Measurements from ENCODE around the gene ANKMY1.
"Not testable (repeated sequence)": the region's sequence is repeated elsewhere in the genome, so short reads cannot be mapped to it uniquely, and the experiment has no call there.

The ANKMY1 gene

DNA sequence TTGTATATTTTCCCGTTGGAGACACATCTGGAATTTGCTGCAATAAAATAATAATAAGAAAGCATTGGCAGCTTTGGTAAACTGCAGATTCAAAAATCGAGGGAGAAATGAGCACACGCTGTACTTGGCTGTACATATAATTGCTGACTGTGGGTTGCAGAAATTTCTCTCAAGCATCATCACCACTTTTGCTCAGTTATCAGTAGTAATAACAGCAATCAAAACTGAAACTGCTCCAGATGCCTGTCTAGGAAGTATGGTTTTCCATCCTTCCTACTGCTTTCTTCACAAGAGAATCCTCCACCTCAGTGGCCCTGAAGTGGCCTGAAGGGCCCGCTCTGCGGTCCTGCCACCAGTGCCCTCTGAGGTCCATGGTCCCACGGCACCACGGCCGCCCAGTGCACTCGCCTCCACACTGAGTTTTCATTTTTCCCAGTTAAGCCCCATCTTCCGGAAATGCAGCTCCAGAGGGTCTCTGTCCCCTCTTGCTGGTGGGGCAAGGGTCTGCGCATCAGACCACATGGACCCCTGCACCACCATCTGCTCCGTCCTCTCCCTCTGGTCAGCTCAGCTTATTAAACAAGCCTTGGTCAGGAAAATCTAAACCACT is 6.3 kb upstream of the ANKMY1 start:
- no peak for TF ChIP-seq ZNF70 (CRISPR knock-in tag; IDR thresholded peaks at IDR 0.05)
- TF ChIP-seq ZC3H10 (CRISPR knock-in tag; IDR thresholded peaks at IDR 0.05): no peak
- no peak for TF ChIP-seq TOX (CRISPR knock-in tag; IDR thresholded peaks at IDR 0.05; ENCODE audit: borderline replicate concordance)
- no peak for TF ChIP-seq TCF4 (CRISPR knock-in tag; IDR thresholded peaks at IDR 0.05; ENCODE audit: borderline replicate concordance)
- TF ChIP-seq RARB (CRISPR knock-in tag; IDR thresholded peaks at IDR 0.05): no peak
- TF ChIP-seq, protein P1, sequence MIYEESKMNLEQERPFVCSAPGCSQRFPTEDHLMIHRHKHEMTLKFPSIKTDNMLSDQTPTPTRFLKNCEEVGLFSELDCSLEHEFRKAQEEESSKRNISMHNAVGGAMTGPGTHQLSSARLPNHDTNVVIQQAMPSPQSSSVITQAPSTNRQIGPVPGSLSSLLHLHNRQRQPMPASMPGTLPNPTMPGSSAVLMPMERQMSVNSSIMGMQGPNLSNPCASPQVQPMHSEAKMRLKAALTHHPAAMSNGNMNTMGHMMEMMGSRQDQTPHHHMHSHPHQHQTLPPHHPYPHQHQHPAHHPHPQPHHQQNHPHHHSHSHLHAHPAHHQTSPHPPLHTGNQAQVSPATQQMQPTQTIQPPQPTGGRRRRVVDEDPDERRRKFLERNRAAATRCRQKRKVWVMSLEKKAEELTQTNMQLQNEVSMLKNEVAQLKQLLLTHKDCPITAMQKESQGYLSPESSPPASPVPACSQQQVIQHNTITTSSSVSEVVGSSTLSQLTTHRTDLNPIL (CRISPR knock-in tag; IDR thresholded peaks at IDR 0.05; ENCODE audit: low read depth): no peak
- ATAC-seq: no peak

GRCh38 chr2:240563231-240563630 is 5.4 kb upstream of the ANKMY1 start:
- not testable (repeated sequence) for ATAC-seq

DNA sequence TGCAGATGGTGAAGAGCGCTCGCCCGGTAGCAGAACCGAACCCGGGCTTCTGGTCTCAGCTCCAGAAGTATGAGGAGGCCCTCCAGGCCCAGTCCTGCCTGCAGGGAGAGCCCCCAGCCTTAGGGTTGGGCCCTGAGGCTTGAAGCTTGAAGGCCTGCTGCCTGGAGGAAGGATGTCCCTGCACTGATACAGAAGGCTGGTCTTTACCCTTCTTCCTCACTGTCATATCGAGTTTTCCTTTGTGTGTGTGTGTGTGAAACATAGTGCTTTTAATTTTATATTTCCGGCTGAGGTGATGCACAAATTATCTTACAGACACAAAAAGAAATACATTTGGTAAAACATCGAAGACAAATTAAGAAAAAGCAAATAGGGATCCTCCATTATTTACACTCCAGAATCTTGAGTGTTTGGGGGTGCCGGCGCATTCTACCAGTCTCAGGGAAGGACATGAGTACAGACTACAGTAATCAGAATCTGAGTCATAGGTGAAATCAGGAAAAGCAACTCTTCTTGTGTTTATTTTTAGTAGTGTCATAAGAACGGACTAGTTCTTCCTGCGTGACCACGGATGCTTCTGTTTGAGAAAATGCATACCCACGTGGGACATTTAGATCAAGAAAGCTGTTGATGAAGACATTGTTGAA is 3.7 kb upstream of the ANKMY1 start:
- TF ChIP-seq ISL1 (CRISPR knock-in tag; IDR thresholded peaks at IDR 0.05) (no peak), ARNTL (CRISPR knock-in tag; IDR thresholded peaks at IDR 0.05; ENCODE audit: borderline replicate concordance, low read depth) (no peak), CSDC2 (CRISPR knock-in tag; IDR thresholded peaks at IDR 0.05) (no peak), ESRRG (CRISPR knock-in tag; IDR thresholded peaks at IDR 0.05) (no peak), ZFP3 (CRISPR knock-in tag; IDR thresholded peaks at IDR 0.05) (no peak), ZFP30 (CRISPR knock-in tag; IDR thresholded peaks at IDR 0.05) (no peak), ZC3H10 (CRISPR knock-in tag; IDR thresholded peaks at IDR 0.05) (no peak), SNAI2 (CRISPR knock-in tag; IDR thresholded peaks at IDR 0.05) (no peak), ZNF8 (CRISPR knock-in tag; IDR thresholded peaks at IDR 0.05) (no peak), GLIS3 (CRISPR knock-in tag; IDR thresholded peaks at IDR 0.05) (no peak), TOX (CRISPR knock-in tag; IDR thresholded peaks at IDR 0.05; ENCODE audit: borderline replicate concordance) (no peak), RARB (CRISPR knock-in tag; IDR thresholded peaks at IDR 0.05) (no peak), PPARA (CRISPR knock-in tag; IDR thresholded peaks at IDR 0.05; ENCODE audit: borderline replicate concordance) (no peak), TCF4 (CRISPR knock-in tag; IDR thresholded peaks at IDR 0.05; ENCODE audit: borderline replicate concordance) (no peak), POU6F1 (CRISPR knock-in tag; IDR thresholded peaks at IDR 0.05; ENCODE audit: borderline replicate concordance, low read depth) (no peak), TSHZ2 (CRISPR knock-in tag; IDR thresholded peaks at IDR 0.05) (no peak), PATZ1 (CRISPR knock-in tag; IDR thresholded peaks at IDR 0.05; ENCODE audit: borderline replicate concordance) (no peak), BACH2 (CRISPR knock-in tag; IDR thresholded peaks at IDR 0.05; ENCODE audit: borderline replicate concordance) (no peak)
- TF ChIP-seq, protein P2, sequence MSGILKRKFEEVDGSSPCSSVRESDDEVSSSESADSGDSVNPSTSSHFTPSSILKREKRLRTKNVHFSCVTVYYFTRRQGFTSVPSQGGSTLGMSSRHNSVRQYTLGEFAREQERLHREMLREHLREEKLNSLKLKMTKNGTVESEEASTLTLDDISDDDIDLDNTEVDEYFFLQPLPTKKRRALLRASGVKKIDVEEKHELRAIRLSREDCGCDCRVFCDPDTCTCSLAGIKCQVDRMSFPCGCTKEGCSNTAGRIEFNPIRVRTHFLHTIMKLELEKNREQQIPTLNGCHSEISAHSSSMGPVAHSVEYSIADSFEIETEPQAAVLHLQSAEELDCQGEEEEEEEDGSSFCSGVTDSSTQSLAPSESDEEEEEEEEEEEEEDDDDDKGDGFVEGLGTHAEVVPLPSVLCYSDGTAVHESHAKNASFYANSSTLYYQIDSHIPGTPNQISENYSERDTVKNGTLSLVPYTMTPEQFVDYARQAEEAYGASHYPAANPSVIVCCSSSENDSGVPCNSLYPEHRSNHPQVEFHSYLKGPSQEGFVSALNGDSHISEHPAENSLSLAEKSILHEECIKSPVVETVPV (CRISPR knock-in tag; IDR thresholded peaks at IDR 0.05): no peak
- TF ChIP-seq, protein P1 (CRISPR knock-in tag; IDR thresholded peaks at IDR 0.05; ENCODE audit: low read depth): no peak
- peak; percentile 8 for ATAC-seq
